ENCODE results near the gene ST7.
"Not testable (repeated sequence)": the region's sequence is repeated elsewhere in the genome, so short reads cannot be mapped to it uniquely, and the experiment has no call there.

Gene ST7

GRCh38 chr7:116953372-116953905 is at the start of gene ST7:
Gene ST7, plus strand, starts transcription at chr7:116953501. Its CDS starts 40 bp downstream, at chr7:116953541.
- DNase-seq = no peak

GRCh38 chr7:116906391-116906790 is 46.9 kb upstream of the ST7 start:
- DNase-seq = no peak

- DNase-seq = no peak
Measured at GRCh38 chr7:116910383-116910782, 42.9 kb upstream of the ST7 start.

DNA sequence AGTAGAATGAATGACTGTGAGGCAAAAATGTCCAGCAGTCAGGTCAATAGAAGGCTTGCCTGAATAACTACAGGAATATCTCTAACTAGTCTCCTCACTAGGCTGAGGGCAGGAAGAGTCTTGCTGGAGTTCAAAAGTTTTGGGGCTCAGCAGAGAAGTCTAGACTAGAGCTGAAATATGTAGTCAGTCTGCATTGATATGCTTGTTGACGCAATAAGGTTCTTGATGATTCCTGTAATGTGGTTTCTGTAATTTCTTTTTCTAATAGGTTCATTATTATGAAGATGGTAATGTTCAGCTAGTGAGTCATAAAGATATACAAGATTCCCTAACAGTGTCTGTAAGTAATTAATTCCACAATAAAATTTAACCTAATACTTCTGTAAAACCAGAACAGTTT is 41.5 kb upstream of the ST7 start:
- DNase-seq = no peak

DNA sequence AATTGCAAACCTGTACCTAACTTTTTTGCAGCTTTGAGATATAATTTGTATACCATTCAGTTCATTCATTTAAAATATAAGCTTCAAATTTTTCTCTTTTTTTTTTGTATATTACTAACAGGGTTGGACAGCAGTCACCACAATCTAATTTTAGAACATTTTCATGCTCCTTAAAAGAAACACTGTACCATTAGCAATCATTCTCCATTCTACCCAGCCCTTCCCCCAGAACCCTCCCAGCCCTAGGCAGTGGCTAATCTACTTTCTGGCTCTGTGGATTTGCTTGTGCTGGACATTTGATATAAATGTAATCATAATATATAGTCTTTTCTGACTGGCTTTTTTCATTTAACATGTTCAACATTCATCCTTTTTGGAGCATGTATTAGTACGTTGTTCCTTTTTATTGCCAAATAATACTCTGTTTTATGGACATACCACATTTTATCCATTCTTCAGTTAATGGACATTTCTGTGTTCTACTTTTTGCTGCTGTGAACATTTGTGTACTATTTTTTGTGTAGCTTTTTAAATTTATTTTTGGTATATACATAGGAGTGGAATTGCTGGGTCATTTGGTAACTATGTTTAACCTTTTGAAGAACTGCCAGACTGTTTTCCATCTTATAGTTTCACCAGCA is 40.9 kb upstream of the ST7 start:
- no peak for DNase-seq

GRCh38 chr7:116918704-116919103 is 34.6 kb upstream of the ST7 start:
- no peak for DNase-seq

DNA sequence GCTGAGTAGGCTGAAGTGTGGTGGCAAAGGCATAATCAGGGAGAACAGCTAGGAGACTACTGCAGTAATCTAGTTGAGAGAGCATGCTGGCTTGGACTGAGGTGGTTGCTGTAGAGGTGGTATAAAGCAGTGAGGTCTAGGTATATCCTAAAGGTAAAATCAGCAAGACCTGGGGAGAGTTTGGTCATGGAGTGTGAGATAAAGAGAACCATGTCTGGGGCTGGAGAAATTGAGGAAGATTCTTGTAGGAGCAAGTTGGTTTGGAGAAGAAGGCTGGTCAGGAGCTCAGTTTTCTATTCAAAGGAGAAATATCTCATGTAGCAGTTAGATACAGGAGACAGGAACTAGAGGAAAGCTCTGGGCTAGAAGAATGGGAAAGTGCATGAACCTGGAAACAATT is 32.9 kb upstream of the ST7 start:
- no peak for DNase-seq

- DNase-seq = no peak
Measured at GRCh38 chr7:116922545-116922944, 30.8 kb upstream of the ST7 start.

DNA sequence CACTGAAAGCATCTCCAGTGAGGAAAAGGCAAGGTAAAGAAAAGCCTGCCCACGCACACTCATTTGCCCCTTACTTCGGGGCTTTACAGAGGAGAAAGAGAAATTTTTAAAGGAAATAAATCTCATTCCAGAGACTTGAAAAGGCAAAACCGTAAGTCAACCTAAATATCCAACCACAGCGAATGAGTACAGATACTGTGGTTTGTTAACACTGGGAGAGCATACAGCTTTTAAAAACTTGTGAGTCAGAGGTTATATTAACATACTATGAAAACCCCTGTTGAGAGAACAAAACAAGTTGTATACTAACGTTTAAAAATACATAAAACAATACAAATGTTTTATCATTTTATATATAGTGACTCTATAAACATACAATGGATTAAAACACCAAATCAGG is 28.6 kb upstream of the ST7 start:
- DNase-seq = no peak

DNA sequence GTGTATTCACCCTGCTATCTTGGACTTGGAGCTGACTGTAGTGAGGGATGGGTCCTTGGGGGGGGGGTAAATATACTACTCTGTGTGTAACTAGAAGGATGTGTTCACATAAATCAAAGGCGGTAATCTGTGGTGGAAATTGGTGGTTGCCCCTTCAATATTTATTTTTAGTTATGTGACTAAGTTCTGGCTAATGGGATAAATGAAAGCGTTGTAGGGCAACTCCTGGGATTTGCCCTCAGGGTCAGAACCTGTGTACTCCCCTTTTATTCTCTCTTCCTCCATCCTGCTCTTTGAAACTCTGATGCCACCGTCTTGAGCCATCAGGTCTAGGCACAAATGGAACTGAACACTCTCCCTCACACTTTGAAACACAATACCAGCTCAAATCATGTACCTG is 24.3 kb upstream of the ST7 start:
- DNase-seq = no peak

- DNase-seq = peak; percentile 54
Measured at GRCh38 chr7:116929914-116930913, 23.1 kb upstream of the ST7 start.

GRCh38 chr7:116932566-116932965 is 20.7 kb upstream of the ST7 start:
- DNase-seq = no peak

DNA sequence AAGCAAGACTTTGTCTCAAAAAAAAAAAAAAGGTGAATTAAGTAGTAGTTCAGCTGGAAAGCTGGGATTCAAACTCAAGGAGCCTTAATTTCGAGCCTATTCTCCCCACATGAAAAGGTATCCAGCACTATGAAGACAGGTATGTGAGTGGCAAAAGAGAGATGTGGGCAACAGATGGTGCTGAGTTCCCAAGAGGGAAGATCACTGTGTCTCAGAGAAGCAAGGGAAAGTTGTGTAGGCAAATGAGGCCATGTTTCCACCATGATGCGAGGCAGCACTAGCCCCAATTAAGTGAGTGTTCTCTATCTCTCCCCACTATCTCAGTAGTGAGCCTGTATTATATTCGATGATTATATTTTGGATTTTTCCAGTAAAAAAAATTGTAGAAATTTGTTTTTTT is 19.8 kb upstream of the ST7 start:
- no peak for DNase-seq

DNA sequence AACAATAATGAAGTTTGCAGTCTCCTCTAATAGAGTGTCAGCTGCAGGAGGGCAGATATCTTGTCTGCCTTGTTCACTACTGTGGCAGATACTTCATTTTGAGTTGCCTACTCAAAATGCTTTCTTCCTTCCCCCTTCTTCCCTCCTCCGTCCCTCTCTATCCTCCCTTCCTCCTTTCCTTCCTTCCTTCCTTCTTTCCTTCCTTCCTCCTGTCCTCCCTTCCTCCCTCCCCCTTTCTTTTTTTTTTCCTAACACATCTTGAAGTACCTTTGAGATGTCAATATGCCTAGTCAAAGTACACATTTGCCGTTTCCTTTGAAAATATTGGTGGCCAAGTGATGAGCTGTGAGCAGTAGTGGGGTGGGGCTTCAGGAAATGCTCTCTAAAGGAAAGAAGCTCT is 18.7 kb upstream of the ST7 start:
- DNase-seq = no peak

GRCh38 chr7:116936844-116937243 is 16.5 kb upstream of the ST7 start:
- not testable (repeated sequence) for DNase-seq

DNA sequence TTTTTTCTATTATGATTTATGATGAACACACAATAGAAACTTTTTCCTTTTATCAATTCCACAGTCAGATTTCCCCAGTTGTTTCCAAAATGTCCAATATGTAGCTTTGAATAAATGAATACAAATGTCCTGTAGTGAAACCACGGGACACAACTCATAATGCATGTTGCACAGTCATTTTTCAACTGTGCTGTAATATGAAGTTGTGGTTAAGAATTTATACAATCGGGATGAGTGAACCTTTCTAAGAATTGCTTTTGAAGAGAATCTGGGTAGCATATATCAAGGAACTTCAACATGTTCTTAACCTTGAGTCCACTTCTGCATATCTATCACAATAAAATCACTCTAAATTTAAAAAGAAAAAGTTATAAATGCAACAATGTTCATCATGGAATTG is 14.6 kb upstream of the ST7 start:
- no peak for DNase-seq

- no peak for DNase-seq
Measured at GRCh38 chr7:116940689-116941370, 12.5 kb upstream of the ST7 start.

GRCh38 chr7:116942504-116942903 is 10.8 kb upstream of the ST7 start:
- DNase-seq = no peak

DNA sequence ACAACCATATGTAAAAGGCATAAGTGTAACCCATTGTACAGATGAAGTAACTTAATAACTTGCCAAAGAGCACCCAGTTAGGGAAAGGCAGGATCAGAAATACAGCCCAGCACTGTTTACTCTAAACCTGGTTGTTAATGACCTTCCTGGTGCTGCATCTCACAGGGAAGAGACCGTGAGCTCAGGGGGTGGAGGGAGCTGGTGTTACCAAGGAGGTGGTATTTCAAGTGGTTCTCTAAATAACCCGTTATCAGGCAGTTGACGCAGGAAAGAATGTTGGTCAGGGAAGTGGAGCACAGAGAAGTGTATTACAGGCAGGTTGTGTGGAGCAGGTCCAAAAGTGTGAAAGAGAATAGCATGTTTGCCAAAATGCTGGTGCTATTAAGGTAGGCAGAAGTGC is 4.4 kb upstream of the ST7 start:
- DNase-seq = no peak

GRCh38 chr7:116949941-116950801 is 3.1 kb upstream of the ST7 start:
- no peak for DNase-seq

- DNase-seq = no peak
Measured at GRCh38 chr7:116950889-116951351, 2.4 kb upstream of the ST7 start.
